Measurements from ENCODE around the gene KCNJ4.
A peak's percentile ranks its signal among the peaks of the same experiment; 100 is the strongest.
"Not testable (repeated sequence)": the region's sequence is repeated elsewhere in the genome, so short reads cannot be mapped to it uniquely, and the experiment has no call there.

Gene KCNJ4

GRCh38 chr22:38413085-38414008 is 41.7 kb downstream of the KCNJ4 start:
- no peak for FAIRE-seq

GRCh38 chr22:38412435-38413084 is 42.4 kb downstream of the KCNJ4 start:
- DNase-seq (ENCODE audit: insufficient read length, low spot score) (no peak), FAIRE-seq (no peak)
- no peak for TF ChIP-seq POLR2A (IDR thresholded peaks at IDR 0.05; ENCODE audit: low read depth, low read length)

More at GRCh38 chr22:38413085-38414008, 41.7 kb downstream of the KCNJ4 start:
- no peak for DNase-seq (ENCODE audit: insufficient read length, low spot score)
- TF ChIP-seq POLR2A (IDR thresholded peaks at IDR 0.05; ENCODE audit: low read depth, low read length) = no peak

- DNase-seq (ENCODE audit: insufficient read length, low spot score) (no peak), FAIRE-seq (no peak)
- no peak for TF ChIP-seq POLR2A (IDR thresholded peaks at IDR 0.05; ENCODE audit: low read depth, low read length)
These were observed 44.0 kb downstream of the KCNJ4 start for GRCh38 chr22:38411016-38411415.

- DNase-seq (ENCODE audit: insufficient read length, low spot score); FAIRE-seq: not testable (repeated sequence)
These were observed 45.1 kb downstream of the KCNJ4 start for GRCh38 chr22:38409916-38410315.

- no peak for DNase-seq (ENCODE audit: insufficient read length, low spot score)
- FAIRE-seq = no peak
- no peak for TF ChIP-seq POLR2A (IDR thresholded peaks at IDR 0.05; ENCODE audit: low read depth, low read length)
These were observed 48.4 kb downstream of the KCNJ4 start for GRCh38 chr22:38406617-38407016.

- FAIRE-seq (no peak), DNase-seq (ENCODE audit: insufficient read length, low spot score) (no peak)
- TF ChIP-seq POLR2A (IDR thresholded peaks at IDR 0.05; ENCODE audit: low read depth, low read length) = no peak
These were observed 50.6 kb downstream of the KCNJ4 start for GRCh38 chr22:38404419-38404818.

GRCh38 chr22:38403812-38404211 is 51.2 kb downstream of the KCNJ4 start:
- DNase-seq (ENCODE audit: insufficient read length, low spot score) = no peak
- no peak for FAIRE-seq
- TF ChIP-seq POLR2A (IDR thresholded peaks at IDR 0.05; ENCODE audit: low read depth, low read length) = no peak

GRCh38 chr22:38402204-38402603 is 52.8 kb downstream of the KCNJ4 start:
- DNase-seq (ENCODE audit: insufficient read length, low spot score) = no peak
- FAIRE-seq = no peak
- no peak for TF ChIP-seq POLR2A (IDR thresholded peaks at IDR 0.05; ENCODE audit: low read depth, low read length)

- FAIRE-seq = no peak
- TF ChIP-seq POLR2A (IDR thresholded peaks at IDR 0.05; ENCODE audit: low read depth, low read length) = no peak
- no peak for DNase-seq (ENCODE audit: insufficient read length, low spot score)
These were observed 53.5 kb downstream of the KCNJ4 start for GRCh38 chr22:38401336-38402084.

- not testable (repeated sequence) for DNase-seq (ENCODE audit: insufficient read length, low spot score)
- FAIRE-seq = peak; percentile 57
These were observed 54.7 kb downstream of the KCNJ4 start for GRCh38 chr22:38400256-38400655.

- FAIRE-seq (no peak), DNase-seq (ENCODE audit: insufficient read length, low spot score) (no peak)
- peak; percentile 14; the same call in 1 of the 2 replicates for TF ChIP-seq POLR2A (IDR thresholded peaks at IDR 0.05; ENCODE audit: low read depth, low read length)
These were observed 56.2 kb downstream of the KCNJ4 start for GRCh38 chr22:38398609-38399461.

GRCh38 chr22:38398181-38398608 is 56.8 kb downstream of the KCNJ4 start:
- not testable (repeated sequence) for FAIRE-seq; DNase-seq (ENCODE audit: insufficient read length, low spot score)

Data from H54 (cell line).